Ectodermal cell (in vitro differentiated cells): ENCODE measurements around the gene PDLIM5.

Experiments used
- H3K27ac ChIP-seq: 2 replicates; pipeline ENCODE4 v1.7.0; 2013; ENCODE audit warnings: mild to moderate bottlenecking, low read depth, low read length; ENCODE audit not compliant: insufficient read depth, poor library complexity, severe bottlenecking
- H3K27me3 ChIP-seq: 2 replicates; pipeline ENCODE4 v1.7.0; 2013; ENCODE audit warnings: mild to moderate bottlenecking, low read length; ENCODE audit not compliant: insufficient read depth, control insufficient read depth, poor library complexity, severe bottlenecking
- H3K36me3 ChIP-seq: one replicate; pipeline ENCODE4 v1.7.0; 2013; ENCODE audit warnings: low read length; ENCODE audit not compliant: control insufficient read depth, insufficient read depth
- H3K4me1 ChIP-seq: one replicate; pipeline ENCODE4 v1.7.0; 2013; ENCODE audit warnings: low read length; ENCODE audit not compliant: control insufficient read depth, insufficient read depth
- H3K4me3 ChIP-seq: 2 replicates; pipeline ENCODE4 v1.7.0; 2013; ENCODE audit warnings: low read depth, low read length, control low read depth; ENCODE audit not compliant: insufficient read depth
- H3K9me3 ChIP-seq: 2 replicates; pipeline ENCODE4 v1.7.0; 2013; ENCODE audit warnings: mild to moderate bottlenecking, low read length, moderate library complexity; ENCODE audit not compliant: control insufficient read depth
- WGBS, 2 experiments: methylation state at CpG; one replicate each; pipeline ENCODE4 v1.1.7; 2013; ENCODE audit warnings: missing lambda C conversion rate in 2 of 2; 5-methylcytosine and 5-hydroxymethylcytosine counted together

The PDLIM5 gene

GRCh38 chr4:94458682-94459081 lies 6.9 kb downstream of the PDLIM5 start:
- 93 to 100% methylated on average over 2 to 3 of the region's 3 CpGs for WGBS, 2 experiments

GRCh38 chr4:94459462-94460161 lies 7.9 kb downstream of the PDLIM5 start:
- Histone ChIP-seq H3K36me3 (peaks cover 4% of the 10 kb centered on the region), H3K4me3 (no peak overlapping the region), H3K27ac (no peak overlapping the region), H3K9me3 (no peaks in the 10 kb centered on the region), H3K4me1 (peaks cover 13% of the 10 kb centered on the region), H3K27me3 (no peaks in the 10 kb centered on the region)
- 57 to 67% methylated on average over 4 of the region's 4 CpGs for WGBS, 2 experiments

More at GRCh38 chr4:94458682-94459081, 6.9 kb downstream of the PDLIM5 start:
- Histone ChIP-seq H3K27me3 (no peaks in the 10 kb centered on the region), H3K27ac (no peak overlapping the region), H3K4me1 (peaks cover 14% of the 10 kb centered on the region), H3K36me3 (peaks cover 4% of the 10 kb centered on the region), H3K9me3 (no peaks in the 10 kb centered on the region), H3K4me3 (no peak overlapping the region)

- no peak overlapping the region for H3K27ac ChIP-seq
- no peaks in the 10 kb centered on the region for H3K36me3 ChIP-seq
- 92 to 96% methylated on average over 2 of the region's 2 CpGs for WGBS, 2 experiments
- peaks cover 13% of the 10 kb centered on the region for H3K4me1 ChIP-seq
- H3K4me3 ChIP-seq: no peak overlapping the region
- H3K9me3 ChIP-seq: no peaks in the 10 kb centered on the region
- no peaks in the 10 kb centered on the region for H3K27me3 ChIP-seq
Observed at GRCh38 chr4:94461506-94461905, 9.8 kb downstream of the PDLIM5 start.

- no peak overlapping the region for H3K4me3 ChIP-seq
- no peaks in the 10 kb centered on the region for H3K9me3 ChIP-seq
- H3K4me1 ChIP-seq: peaks cover 13% of the 10 kb centered on the region
- no peaks in the 10 kb centered on the region for H3K27me3 ChIP-seq
- H3K27ac ChIP-seq: no peak overlapping the region
- no peaks in the 10 kb centered on the region for H3K36me3 ChIP-seq
- 95 to 100% methylated on average over 1 of the region's 1 CpG for WGBS, 2 experiments
Observed at GRCh38 chr4:94462572-94462971, 10.8 kb downstream of the PDLIM5 start.

DNA sequence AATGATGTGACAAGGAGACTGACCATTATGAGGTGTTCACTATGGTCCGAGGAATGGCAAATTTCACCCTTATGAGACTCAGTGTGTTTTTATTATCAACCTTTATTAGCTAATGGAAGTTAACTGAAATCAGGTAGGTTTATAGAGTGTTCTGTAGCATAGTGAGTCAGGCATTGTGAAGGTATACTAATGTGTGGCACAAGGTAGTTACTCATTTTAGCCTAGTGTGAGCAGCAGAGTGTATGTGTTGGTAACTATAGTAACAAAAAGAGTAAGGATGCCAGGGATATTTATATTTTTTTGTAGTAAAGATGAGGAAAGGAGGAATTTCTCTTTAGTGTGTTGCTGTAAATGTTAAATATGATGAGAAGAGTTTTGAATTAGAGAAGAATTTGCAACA lies 12.0 kb downstream of the PDLIM5 start:
- H3K4me1 ChIP-seq: peaks cover 9% of the 10 kb centered on the region
- no peaks in the 10 kb centered on the region for H3K9me3 ChIP-seq
- no peaks in the 10 kb centered on the region for H3K27me3 ChIP-seq
- H3K27ac ChIP-seq: no peak overlapping the region
- no peak overlapping the region for H3K4me3 ChIP-seq
- WGBS, 2 experiments: 100% methylated on average over 1 of the region's 1 CpG
- H3K36me3 ChIP-seq: no peaks in the 10 kb centered on the region

DNA sequence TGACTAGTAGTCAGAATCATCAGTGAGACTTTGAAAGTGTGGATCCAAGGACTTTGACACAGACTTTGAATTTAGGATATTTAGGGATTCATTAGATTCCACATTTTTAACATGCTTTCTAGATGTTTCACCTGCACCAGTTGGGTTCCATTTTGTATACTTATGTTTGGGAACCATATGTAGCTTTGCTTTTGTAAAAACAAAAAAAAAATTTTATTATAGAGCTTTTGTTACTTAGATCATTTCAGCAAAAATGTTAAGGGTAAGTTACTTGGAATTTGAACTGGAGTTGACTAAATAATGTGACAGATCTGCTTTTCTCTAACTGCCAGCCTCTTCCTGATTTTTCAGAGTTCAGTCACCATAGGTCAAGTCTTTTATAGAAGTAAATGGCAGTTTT lies 14.6 kb downstream of the PDLIM5 start:
- no peaks in the 10 kb centered on the region for H3K27me3 ChIP-seq
- H3K4me3 ChIP-seq: no peak overlapping the region
- H3K4me1 ChIP-seq: no peaks in the 10 kb centered on the region
- no peak overlapping the region for H3K27ac ChIP-seq
- H3K9me3 ChIP-seq: no peaks in the 10 kb centered on the region
- no peaks in the 10 kb centered on the region for H3K36me3 ChIP-seq

DNA sequence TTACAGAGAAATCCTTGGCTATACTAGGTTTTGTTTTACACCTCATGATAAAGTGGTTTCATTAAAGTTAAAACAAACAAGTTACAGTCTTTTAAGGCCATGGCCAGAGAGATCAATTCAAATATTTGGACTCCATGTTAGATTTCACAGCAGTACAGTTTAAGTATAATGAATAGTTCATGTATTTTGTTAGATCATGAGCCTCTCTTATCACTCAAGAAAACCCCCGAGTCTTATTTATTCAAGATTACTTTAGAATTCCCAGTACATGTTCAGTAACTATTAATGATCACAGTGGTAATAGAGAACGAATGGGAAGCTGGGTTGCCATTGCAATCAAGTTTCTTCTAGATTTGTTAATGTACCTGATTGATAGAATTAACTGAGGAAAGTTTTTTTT lies 15.2 kb downstream of the PDLIM5 start:
- H3K4me1 ChIP-seq: no peaks in the 10 kb centered on the region
- 73 to 94% methylated on average over 1 to 2 of the region's 2 CpGs for WGBS, 2 experiments
- no peaks in the 10 kb centered on the region for H3K9me3 ChIP-seq
- no peak overlapping the region for H3K4me3 ChIP-seq
- H3K27ac ChIP-seq: no peak overlapping the region
- H3K36me3 ChIP-seq: no peaks in the 10 kb centered on the region
- H3K27me3 ChIP-seq: no peaks in the 10 kb centered on the region

- WGBS, 2 experiments: 88 to 94% methylated on average over 4 of the region's 4 CpGs
- Histone ChIP-seq H3K36me3 (no peaks in the 10 kb centered on the region), H3K4me1 (no peaks in the 10 kb centered on the region), H3K4me3 (no peak overlapping the region), H3K27ac (no peak overlapping the region), H3K27me3 (no peaks in the 10 kb centered on the region), H3K9me3 (no peaks in the 10 kb centered on the region)
Observed at GRCh38 chr4:94468093-94468769, 16.5 kb downstream of the PDLIM5 start.

DNA sequence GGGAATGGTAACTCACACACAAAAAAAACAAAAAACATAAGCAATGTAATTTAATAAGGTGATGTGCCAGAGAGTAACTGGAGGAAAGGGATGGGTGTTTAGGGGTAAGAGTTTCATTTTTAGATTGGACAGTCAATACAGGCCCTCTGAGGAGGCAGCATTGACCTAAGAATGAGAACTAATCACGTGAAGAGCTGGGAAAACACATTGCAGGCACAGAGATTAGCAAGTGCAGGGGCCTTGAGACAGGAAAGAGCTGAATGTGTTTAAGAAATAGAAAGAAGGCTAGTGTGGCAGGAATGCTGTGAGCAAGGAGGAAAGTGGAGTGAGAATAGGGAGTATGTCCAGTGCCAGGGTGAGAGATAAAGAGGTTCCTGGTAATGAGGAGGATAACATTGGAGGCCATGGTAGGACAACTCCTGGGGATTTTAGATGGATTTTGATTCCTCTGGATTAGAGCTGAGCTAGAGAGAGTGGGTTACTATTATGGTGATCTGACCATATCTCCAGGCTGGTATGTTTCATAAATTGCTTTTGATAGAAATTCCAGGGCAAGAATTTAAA lies 17.6 kb downstream of the PDLIM5 start:
- H3K9me3 ChIP-seq: no peaks in the 10 kb centered on the region
- no peak overlapping the region for H3K27ac ChIP-seq
- no peaks in the 10 kb centered on the region for H3K36me3 ChIP-seq
- no peak overlapping the region for H3K4me3 ChIP-seq
- no peaks in the 10 kb centered on the region for H3K4me1 ChIP-seq
- no peaks in the 10 kb centered on the region for H3K27me3 ChIP-seq
- 83 to 86% methylated on average over 1 of the region's 1 CpG for WGBS, 2 experiments

- Histone ChIP-seq H3K27ac (no peak overlapping the region), H3K4me3 (no peak overlapping the region), H3K27me3 (no peaks in the 10 kb centered on the region), H3K9me3 (no peaks in the 10 kb centered on the region), H3K36me3 (no peaks in the 10 kb centered on the region), H3K4me1 (no peaks in the 10 kb centered on the region)
- WGBS, 2 experiments: 88 to 94% methylated on average over 3 of the region's 4 CpGs
Observed at GRCh38 chr4:94470132-94470531, 18.4 kb downstream of the PDLIM5 start.
